OCI-LY3 (cell line): ENCODE data around the gene RILPL2.

ENCODE experiments used
- CTCF ChIP-seq: fragments of 200-600, 300-600 bp; sonication (generic); IDR thresholded peaks from 2 replicates; pipeline ENCODE4 v1.5.1; 2014; ENCODE audit warnings: antibody characterized with exemption, low read length, low read depth
- EZH2phosphoT487 ChIP-seq: fragments of 200-600 bp; shearing (Covaris generic); IDR thresholded peaks from 2 replicates; pipeline ENCODE4 v1.6.1; 2018; ENCODE audit warnings: antibody characterized with exemption, mixed run types, low read depth

GRCh38 chr12:123445388-123446332 is 9.2 kb upstream of the RILPL2 start:
- TF ChIP-seq CTCF = no peak
- no peak for TF ChIP-seq EZH2phosphoT487
